Erythroblast (primary cell): ENCODE data around the gene CFDP1.

Experiments
- GATA1 ChIP-seq: IDR thresholded peaks from 2 replicates; pipeline ENCODE4 v1.6.1; 2011; ENCODE audit warnings: low read depth, mild to moderate bottlenecking, control low read depth, low read length, moderate library complexity
- POLR2A ChIP-seq: IDR thresholded peaks from 2 replicates; pipeline ENCODE4 v1.6.1; 2011; ENCODE audit warnings: mild to moderate bottlenecking, low read length

DNA sequence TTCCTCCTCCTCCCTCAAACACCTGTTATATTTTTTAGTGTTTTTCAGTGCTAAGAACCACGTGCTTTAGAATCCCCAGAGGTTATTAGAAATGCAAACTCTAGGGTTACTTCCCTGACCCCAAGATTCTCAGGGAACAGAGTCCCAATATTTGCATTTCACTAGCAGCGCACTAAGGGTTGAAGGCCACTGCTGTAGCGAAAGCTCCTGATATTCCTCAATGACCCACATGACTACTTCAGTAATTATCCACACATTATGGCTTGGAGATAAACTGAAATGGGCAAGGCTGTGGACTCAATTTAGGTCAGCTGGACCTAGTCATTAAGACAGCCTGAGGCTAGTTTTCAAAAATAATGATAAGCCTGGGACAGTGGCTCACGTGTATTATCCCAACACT, 103.4 kb downstream of the CFDP1 start:
- no peak for TF ChIP-seq POLR2A
- no peak for TF ChIP-seq GATA1
